CD4-positive, alpha-beta memory T cell (primary cell): ENCODE results near the gene MOB2. TPM values are rescaled to one million over a fixed set of nuclear protein-coding genes. Genes with fewer than 3 reads are reported as not detected.

Experiments
- CTCF ChIA-PET: fragments of 350-600 bp; sonication (Branson Sonifier 250); formaldehyde crosslinking; loops from one replicate; lab custom pipeline; 2021; ENCODE audit warnings: inconsistent platforms; ENCODE audit not compliant: partially characterized antibody; lab: Charles Lee
- POLR2A ChIA-PET: fragments of 350-600 bp; sonication (Branson Sonifier 250); formaldehyde crosslinking; loops from one replicate; lab custom pipeline; 2021; ENCODE audit not compliant: partially characterized antibody; lab: Charles Lee
- DNase-seq, 5 donors: peaks; one replicate each; pipeline versions ENCODE4 v3.0.0 to v3.0.0-alpha.2; 2020 to 2022; ENCODE audit warnings: mixed read lengths in 1 of 5
- H3K27ac ChIP-seq: one replicate; pipeline ENCODE4 v1.7.0; 2013; ENCODE audit warnings: low read depth, low read length
- H3K27me3 ChIP-seq: 2 replicates; pipeline ENCODE4 v1.7.0; 2013; ENCODE audit warnings: mild to moderate bottlenecking, low read length, moderate library complexity; ENCODE audit not compliant: insufficient read depth
- H3K36me3 ChIP-seq: 2 replicates; pipeline ENCODE4 v1.7.0; 2013; ENCODE audit warnings: mild to moderate bottlenecking, low read length, moderate library complexity; ENCODE audit not compliant: insufficient read depth
- H3K4me1 ChIP-seq: 2 replicates; pipeline ENCODE4 v1.7.0; 2013; ENCODE audit warnings: mild to moderate bottlenecking, low read length, moderate library complexity; ENCODE audit not compliant: insufficient read depth
- H3K4me3 ChIP-seq, 2 donors: one replicate each; pipeline ENCODE4 v1.7.0; 2013; ENCODE audit warnings: low read length in 2 of 2, mild to moderate bottlenecking in 1 of 2
- H3K9me3 ChIP-seq, 2 donors: one replicate each; pipeline ENCODE4 v1.7.0; 2013; ENCODE audit warnings: low read length in 2 of 2, control low read depth in 1 of 2; ENCODE audit not compliant: control insufficient read depth in 1 of 2
- H3K27ac Mint-ChIP-seq, 7 donors: one replicate each; pipeline ENCODE4 v1.8.0; 2020 to 2021; ENCODE audit warnings: mixed read lengths in 7 of 7, mild to moderate bottlenecking in 6 of 7, inconsistent platforms in 3 of 7, moderate library complexity in 3 of 7
- H3K27me3 Mint-ChIP-seq, 2 donors: one replicate each; pipeline ENCODE4 v1.8.0; 2020 to 2021; ENCODE audit warnings: mixed read lengths in 2 of 2
- H3K36me3 Mint-ChIP-seq, 2 donors: one replicate each; pipeline ENCODE4 v1.8.0; 2020 to 2021; ENCODE audit warnings: mixed read lengths in 2 of 2, inconsistent platforms in 1 of 2, mild to moderate bottlenecking in 1 of 2
- H3K4me1 Mint-ChIP-seq, 4 donors: one replicate each; pipeline ENCODE4 v1.8.0; 2020 to 2021; ENCODE audit warnings: mixed read lengths in 4 of 4, mild to moderate bottlenecking in 1 of 4
- H3K4me3 Mint-ChIP-seq, 8 donors: one replicate each; pipeline ENCODE4 v1.8.0; 2020 to 2021; ENCODE audit warnings: mixed read lengths in 8 of 8, mild to moderate bottlenecking in 7 of 8, moderate library complexity in 6 of 8, inconsistent platforms in 3 of 8
- H3K9me3 Mint-ChIP-seq, 8 donors: one replicate each; pipeline ENCODE4 v1.8.0; 2020 to 2021; ENCODE audit warnings: mixed read lengths in 8 of 8, mild to moderate bottlenecking in 5 of 8, inconsistent platforms in 3 of 8, moderate library complexity in 1 of 8
- intact Hi-C: fragments of 100-400 bp; cut with micrococcal nuclease; formaldehyde crosslinking; loops from one replicate; pipeline ENCODE4 v1.15.1; 2023
- polyA plus RNA-seq, 2 donors: library from polyadenylated mRNA; unstranded; fragments of 300-500 nt; fragmentation: Illumina TruSeq; gene quantifications; one replicate each; pipeline ENCODE4 v1.2.3, GENCODE V29; 2021
- total RNA-seq, 2 experiments: library from RNA; stranded (reverse); gene quantifications; one replicate each; pipeline ENCODE4 v1.2.3, GENCODE V29; 2021

MOB2 gene
- total and polyA plus RNA-seq, 4 experiments from 2014 or later = 48.8 to 74.1 (median 70.1) TPM

GRCh38 chr11:1508986-1509385 is 22.4 kb upstream of the MOB2 start:
- H3K27me3 Mint-ChIP-seq = no peaks in the 10 kb centered on the region

GRCh38 chr11:1508491-1508891 is 21.9 kb upstream of the MOB2 start:
- H3K4me3 ChIP-seq = no peak overlapping the region

More at GRCh38 chr11:1508986-1509385, 22.4 kb upstream of the MOB2 start:
- Histone ChIP-seq H3K4me3 (no peak overlapping the region), H3K36me3 (no peaks in the 10 kb centered on the region), H3K27ac (no peak overlapping the region), H3K4me1 (peaks cover 14% of the 10 kb centered on the region), H3K9me3 (no peaks in the 10 kb centered on the region), H3K27me3 (no peaks in the 10 kb centered on the region)
- no peak for DNase-seq
- H3K9me3 Mint-ChIP-seq = peaks cover 0 to 1% (median 0%) of the 10 kb centered on the region in 8 donors
- peaks cover 25 to 67% (median 43%) of the 10 kb centered on the region in 4 donors for H3K4me1 Mint-ChIP-seq
- ChIA-PET POLR2A (no interaction called here), CTCF (no interaction called here)
- intact Hi-C loops = no loop called here
- peak overlapping the region in 1 of 7 donors; percentile 43 for H3K27ac Mint-ChIP-seq
- peak overlapping the region in 1 of 8 donors; percentile 23 for H3K4me3 Mint-ChIP-seq
- H3K36me3 Mint-ChIP-seq = peaks cover 5 to 11% of the 10 kb centered on the region in 2 donors

GRCh38 chr11:1507381-1508140 is 21.0 kb upstream of the MOB2 start:
- no peaks in the 10 kb centered on the region for H3K36me3 ChIP-seq
- Mint-ChIP-seq H3K4me1 (peaks cover 19 to 66% (median 35%) of the 10 kb centered on the region in 4 donors), H3K4me3 (no peak overlapping the region), H3K27ac (peak overlapping the region in 1 of 7 donors; percentile 48), H3K9me3 (peaks cover 0 to 1% (median 0%) of the 10 kb centered on the region in 8 donors), H3K36me3 (peaks cover 0 to 7% of the 10 kb centered on the region in 2 donors), H3K27me3 (no peaks in the 10 kb centered on the region)
- DNase-seq = no peak
- no peak overlapping the region for H3K27ac ChIP-seq
- ChIA-PET POLR2A (no interaction called here), CTCF (no interaction called here)
- H3K9me3 ChIP-seq = no peaks in the 10 kb centered on the region
- H3K4me1 ChIP-seq = peaks cover 13% of the 10 kb centered on the region
- H3K27me3 ChIP-seq = no peaks in the 10 kb centered on the region
- intact Hi-C loops = no loop called here
- H3K4me3 ChIP-seq = no peak overlapping the region

More at GRCh38 chr11:1508491-1508891, 21.9 kb upstream of the MOB2 start:
- Histone ChIP-seq H3K36me3 (no peaks in the 10 kb centered on the region), H3K27me3 (no peaks in the 10 kb centered on the region), H3K4me1 (peaks cover 13% of the 10 kb centered on the region), H3K27ac (no peak overlapping the region), H3K9me3 (no peaks in the 10 kb centered on the region)
- peaks cover 23 to 68% (median 41%) of the 10 kb centered on the region in 4 donors for H3K4me1 Mint-ChIP-seq
- peaks cover 0 to 1% (median 0%) of the 10 kb centered on the region in 8 donors for H3K9me3 Mint-ChIP-seq
- H3K27ac Mint-ChIP-seq = peak overlapping the region in 1 of 7 donors; percentile 56
- no peak for DNase-seq
- ChIA-PET POLR2A (no interaction called here), CTCF (no interaction called here)
- intact Hi-C loops = no loop called here
- no peaks in the 10 kb centered on the region for H3K27me3 Mint-ChIP-seq
- peaks cover 4 to 9% of the 10 kb centered on the region in 2 donors for H3K36me3 Mint-ChIP-seq
- no peak overlapping the region for H3K4me3 Mint-ChIP-seq

- Histone ChIP-seq H3K36me3 (no peaks in the 10 kb centered on the region), H3K4me3 (no peak overlapping the region), H3K27me3 (no peaks in the 10 kb centered on the region), H3K4me1 (peaks cover 13% of the 10 kb centered on the region), H3K27ac (no peak overlapping the region), H3K9me3 (no peaks in the 10 kb centered on the region)
- Mint-ChIP-seq H3K9me3 (peaks cover 0 to 1% (median 0%) of the 10 kb centered on the region in 8 donors), H3K36me3 (peaks cover 0 to 4% of the 10 kb centered on the region in 2 donors), H3K27ac (peak overlapping the region in 2 of 7 donors; percentile 17 to 30), H3K4me3 (no peak overlapping the region), H3K27me3 (no peaks in the 10 kb centered on the region), H3K4me1 (peaks cover 15 to 60% (median 33%) of the 10 kb centered on the region in 4 donors)
- POLR2A ChIA-PET = no interaction called here
- DNase-seq = no peak
- CTCF ChIA-PET = no interaction called here
- intact Hi-C loops = no loop called here
Measured at GRCh38 chr11:1506981-1507380, 20.4 kb upstream of the MOB2 start.

- DNase-seq = no peak
Measured at GRCh38 chr11:1505480-1505879, 18.9 kb upstream of the MOB2 start.

GRCh38 chr11:1504581-1505290 is 18.2 kb upstream of the MOB2 start:
- POLR2A ChIA-PET = no interaction called here

More at GRCh38 chr11:1505480-1505879, 18.9 kb upstream of the MOB2 start:
- CTCF ChIA-PET = no interaction called here
- peaks cover 13% of the 10 kb centered on the region for H3K4me1 ChIP-seq
- H3K27ac Mint-ChIP-seq = no peak overlapping the region
- H3K4me3 Mint-ChIP-seq = no peak overlapping the region
- no peaks in the 10 kb centered on the region for H3K27me3 Mint-ChIP-seq
- no peaks in the 10 kb centered on the region for H3K36me3 ChIP-seq
- peaks cover 7 to 10% of the 10 kb centered on the region in 2 donors for H3K36me3 Mint-ChIP-seq
- H3K9me3 ChIP-seq = no peaks in the 10 kb centered on the region
- H3K4me1 Mint-ChIP-seq = peaks cover 18 to 62% (median 31%) of the 10 kb centered on the region in 4 donors
- H3K27ac ChIP-seq = no peak overlapping the region
- POLR2A ChIA-PET = no interaction called here
- peaks cover 0 to 1% (median 0%) of the 10 kb centered on the region in 8 donors for H3K9me3 Mint-ChIP-seq
- intact Hi-C loops = no loop called here
- no peaks in the 10 kb centered on the region for H3K27me3 ChIP-seq
- H3K4me3 ChIP-seq = no peak overlapping the region

GRCh38 chr11:1504138-1504537 is 17.6 kb upstream of the MOB2 start:
- peaks cover 0 to 1% (median 0%) of the 10 kb centered on the region in 8 donors for H3K9me3 Mint-ChIP-seq
- peak overlapping the region in 2 of 7 donors; percentile 72 to 73 for H3K27ac Mint-ChIP-seq
- Histone ChIP-seq H3K4me3 (no peak overlapping the region), H3K9me3 (no peaks in the 10 kb centered on the region), H3K36me3 (peaks cover 5% of the 10 kb centered on the region), H3K27me3 (no peaks in the 10 kb centered on the region), H3K4me1 (peaks cover 9% of the 10 kb centered on the region), H3K27ac (no peak overlapping the region)
- CTCF ChIA-PET = no interaction called here
- peaks cover 15% of the 10 kb centered on the region in 2 donors for H3K36me3 Mint-ChIP-seq
- intact Hi-C loops = no loop called here
- no peak for DNase-seq
- peaks cover 15 to 60% (median 31%) of the 10 kb centered on the region in 4 donors for H3K4me1 Mint-ChIP-seq
- POLR2A ChIA-PET = no interaction called here
- peak overlapping the region in 1 of 8 donors; percentile 43 for H3K4me3 Mint-ChIP-seq
- H3K27me3 Mint-ChIP-seq = no peaks in the 10 kb centered on the region

More at GRCh38 chr11:1504581-1505290, 18.2 kb upstream of the MOB2 start:
- H3K9me3 Mint-ChIP-seq = peaks cover 0 to 1% (median 0%) of the 10 kb centered on the region in 8 donors
- peak overlapping the region in 1 of 7 donors; percentile 25 for H3K27ac Mint-ChIP-seq
- H3K27me3 Mint-ChIP-seq = no peaks in the 10 kb centered on the region
- H3K4me1 Mint-ChIP-seq = peaks cover 19 to 63% (median 34%) of the 10 kb centered on the region in 4 donors
- no peaks in the 10 kb centered on the region for H3K27me3 ChIP-seq
- peaks cover 4% of the 10 kb centered on the region for H3K36me3 ChIP-seq
- DNase-seq = no peak
- H3K4me3 Mint-ChIP-seq = no peak overlapping the region
- CTCF ChIA-PET = no interaction called here
- intact Hi-C loops = no loop called here
- peaks cover 12% of the 10 kb centered on the region for H3K4me1 ChIP-seq
- no peak overlapping the region for H3K4me3 ChIP-seq
- no peak overlapping the region for H3K27ac ChIP-seq
- H3K9me3 ChIP-seq = no peaks in the 10 kb centered on the region
- H3K36me3 Mint-ChIP-seq = peaks cover 13 to 16% of the 10 kb centered on the region in 2 donors
